GM13977 (cell line): ENCODE results near the gene KRTAP5-3.
"Not testable (repeated sequence)": the region's sequence is repeated elsewhere in the genome, so short reads cannot be mapped to it uniquely, and the experiment has no call there.

ENCODE experiments used
- DNase-seq: peaks from one replicate; pipeline ENCODE4 v3.0.0; 2012; ENCODE audit warnings: low spot score
- in situ Hi-C: fragments of 300-500 bp; cut with MboI; formaldehyde crosslinking; loops from one replicate; pipeline ENCODE4 v1.12.0; 2022; ENCODE audit warnings: low sequenced_read_pairs, low pct_unique_long_range_greater_than_20kb, mixed read lengths, inconsistent platforms; ENCODE audit not compliant: unreplicated experiment
- TF ChIP-seq, protein P1 (sequence below): IDR thresholded peaks from 2 replicates; pipeline ENCODE4 v1.5.1; 2012; ENCODE audit warnings: mild to moderate bottlenecking, control low read depth; ENCODE audit not compliant: insufficient read depth; ENCODE audit errors: extremely low read depth, missing control alignments

The KRTAP5-3 gene

DNA sequence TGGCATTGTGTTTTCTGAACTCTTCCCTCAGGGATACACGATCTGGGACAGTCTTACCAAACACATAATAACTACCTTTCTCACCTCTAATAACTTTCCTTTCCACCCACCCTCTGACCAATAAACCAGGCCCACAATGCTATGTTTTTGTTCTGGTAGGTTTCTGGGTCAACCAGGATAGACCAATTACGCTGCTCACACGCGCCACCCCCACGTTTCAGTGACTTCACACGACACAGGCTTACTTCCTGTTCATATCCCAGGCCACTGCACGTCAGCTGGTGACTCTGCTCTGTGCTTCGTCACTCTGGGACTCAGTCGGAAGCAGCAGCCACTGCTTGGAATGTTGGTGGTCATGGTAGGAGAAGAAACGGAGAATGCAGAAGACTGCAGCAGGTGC, 11.2 kb upstream of the KRTAP5-3 start:
- DNase-seq: no peak
- in situ Hi-C loops: no loop called here
- TF ChIP-seq, protein P1, sequence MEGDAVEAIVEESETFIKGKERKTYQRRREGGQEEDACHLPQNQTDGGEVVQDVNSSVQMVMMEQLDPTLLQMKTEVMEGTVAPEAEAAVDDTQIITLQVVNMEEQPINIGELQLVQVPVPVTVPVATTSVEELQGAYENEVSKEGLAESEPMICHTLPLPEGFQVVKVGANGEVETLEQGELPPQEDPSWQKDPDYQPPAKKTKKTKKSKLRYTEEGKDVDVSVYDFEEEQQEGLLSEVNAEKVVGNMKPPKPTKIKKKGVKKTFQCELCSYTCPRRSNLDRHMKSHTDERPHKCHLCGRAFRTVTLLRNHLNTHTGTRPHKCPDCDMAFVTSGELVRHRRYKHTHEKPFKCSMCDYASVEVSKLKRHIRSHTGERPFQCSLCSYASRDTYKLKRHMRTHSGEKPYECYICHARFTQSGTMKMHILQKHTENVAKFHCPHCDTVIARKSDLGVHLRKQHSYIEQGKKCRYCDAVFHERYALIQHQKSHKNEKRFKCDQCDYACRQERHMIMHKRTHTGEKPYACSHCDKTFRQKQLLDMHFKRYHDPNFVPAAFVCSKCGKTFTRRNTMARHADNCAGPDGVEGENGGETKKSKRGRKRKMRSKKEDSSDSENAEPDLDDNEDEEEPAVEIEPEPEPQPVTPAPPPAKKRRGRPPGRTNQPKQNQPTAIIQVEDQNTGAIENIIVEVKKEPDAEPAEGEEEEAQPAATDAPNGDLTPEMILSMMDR: no peak

DNA sequence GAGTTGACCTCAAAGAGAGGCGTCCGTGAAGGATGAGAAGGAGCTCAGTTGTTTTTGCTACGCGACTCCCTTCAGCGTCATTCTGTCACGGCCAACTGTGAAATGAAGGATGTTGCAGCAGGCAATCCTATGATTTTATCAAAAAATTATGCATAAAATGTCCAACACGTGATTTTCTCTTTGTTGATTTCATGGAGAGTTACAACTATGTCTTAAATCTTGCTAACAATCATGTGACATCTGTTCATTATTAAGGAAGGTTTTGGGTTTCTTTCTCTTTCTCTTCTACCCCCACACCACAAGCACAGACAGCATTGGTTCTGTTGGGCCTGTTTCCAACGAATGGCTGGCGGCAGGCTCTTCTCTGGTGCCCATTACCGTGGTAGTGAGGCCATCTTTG, 10.0 kb upstream of the KRTAP5-3 start:
- in situ Hi-C loops: no loop called here
- DNase-seq: no peak
- TF ChIP-seq, protein P1: no peak

DNA sequence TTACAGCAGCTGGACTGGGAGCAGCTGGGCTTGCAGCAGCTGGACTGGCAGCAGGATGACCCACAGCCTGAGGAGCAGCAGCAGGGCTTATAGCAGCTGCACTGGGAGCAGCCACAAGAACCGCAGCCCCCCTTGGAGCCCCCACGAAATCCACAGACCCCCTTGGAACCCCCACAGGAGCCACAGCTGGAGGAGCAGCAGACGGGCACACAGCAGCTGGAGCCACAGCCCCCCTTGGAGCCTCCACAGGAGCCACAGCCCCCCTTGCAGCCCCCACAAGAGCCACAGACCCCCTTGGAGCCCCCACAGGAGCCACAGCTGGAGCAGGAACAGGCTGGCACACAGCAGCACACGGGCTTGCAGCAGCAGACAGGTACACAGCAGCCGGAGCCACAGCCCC, 362 bp downstream of the KRTAP5-3 start:
- in situ Hi-C loops, DNase-seq: not testable (repeated sequence)

DNA sequence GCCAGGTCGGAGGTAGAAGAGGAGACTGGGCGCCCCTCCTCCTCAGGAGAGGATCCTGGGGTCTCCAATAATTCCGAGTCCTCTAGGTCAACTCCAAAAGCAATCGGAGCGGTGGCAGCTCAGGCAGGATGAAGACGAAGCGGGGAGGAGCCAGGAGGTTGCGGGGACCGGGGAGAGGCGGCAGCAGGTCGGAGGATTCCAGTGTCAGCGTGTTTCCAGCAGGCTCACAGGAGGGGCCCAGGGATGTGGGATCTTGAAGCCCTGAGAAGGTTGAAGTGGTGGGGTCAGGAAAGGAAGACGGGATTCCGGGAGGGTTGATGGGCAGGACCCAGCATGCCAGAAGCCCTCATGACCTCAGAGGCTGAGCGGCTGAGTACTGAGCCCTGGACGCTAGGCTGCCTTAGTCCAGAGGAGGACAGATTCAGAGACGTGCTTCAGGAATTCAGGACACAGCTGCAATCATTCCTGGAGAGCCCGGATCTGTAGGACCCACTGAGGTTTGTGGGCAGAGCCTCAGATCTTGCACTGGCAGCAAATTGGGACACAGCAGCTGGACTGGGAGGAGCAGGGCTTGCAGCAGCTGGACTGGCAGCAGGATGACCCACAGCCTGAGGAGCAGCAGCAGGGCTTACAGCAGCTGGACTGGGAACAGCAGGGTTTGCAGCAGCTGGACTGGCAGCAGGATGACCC, 962 bp downstream of the KRTAP5-3 start:
- DNase-seq, in situ Hi-C loops: not testable (repeated sequence)

DNA sequence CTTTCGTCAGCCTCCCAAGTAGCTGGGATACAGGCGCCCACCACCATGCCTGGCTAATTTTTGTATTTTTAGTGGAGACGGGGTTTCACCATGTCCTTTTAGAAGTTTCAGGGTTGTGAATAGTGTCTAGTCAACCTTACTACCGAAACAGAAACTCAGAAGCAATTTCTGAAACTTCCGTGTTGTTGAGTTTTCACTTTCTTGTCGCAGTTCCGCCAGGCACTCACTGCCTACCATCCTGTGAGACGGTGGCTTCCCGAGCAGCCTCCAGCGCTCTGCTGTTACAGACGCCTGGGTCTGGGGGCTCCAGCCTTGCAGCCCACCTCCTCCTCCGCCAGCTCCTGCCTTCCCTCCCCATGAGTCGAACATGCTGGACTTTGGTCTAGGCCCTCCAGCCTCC, 2.3 kb downstream of the KRTAP5-3 start:
- peak; percentile 81 for DNase-seq
- in situ Hi-C loops: not testable (repeated sequence)

DNA sequence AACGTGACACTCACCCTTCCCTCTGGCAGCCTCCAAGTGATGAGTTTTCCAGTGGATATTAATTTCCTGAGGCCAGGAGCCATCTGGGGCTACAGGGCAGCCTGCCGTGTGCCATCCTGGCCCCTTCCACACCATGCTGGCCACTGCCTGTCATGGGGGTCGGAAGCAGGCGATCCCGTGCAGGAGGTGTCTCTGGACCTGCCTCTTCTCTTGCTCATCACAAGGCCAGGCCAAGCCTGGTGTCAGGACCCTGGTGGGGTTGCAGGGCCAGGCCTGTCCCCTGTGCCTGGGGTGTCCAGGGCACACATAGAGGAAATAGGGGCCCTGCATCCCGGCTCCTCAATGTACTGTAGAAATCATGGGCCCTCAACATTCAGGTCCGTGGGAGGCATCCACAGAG, 3.6 kb downstream of the KRTAP5-3 start:
- TF ChIP-seq, protein P1: no peak
- in situ Hi-C loops: no loop called here
- DNase-seq: no peak

DNA sequence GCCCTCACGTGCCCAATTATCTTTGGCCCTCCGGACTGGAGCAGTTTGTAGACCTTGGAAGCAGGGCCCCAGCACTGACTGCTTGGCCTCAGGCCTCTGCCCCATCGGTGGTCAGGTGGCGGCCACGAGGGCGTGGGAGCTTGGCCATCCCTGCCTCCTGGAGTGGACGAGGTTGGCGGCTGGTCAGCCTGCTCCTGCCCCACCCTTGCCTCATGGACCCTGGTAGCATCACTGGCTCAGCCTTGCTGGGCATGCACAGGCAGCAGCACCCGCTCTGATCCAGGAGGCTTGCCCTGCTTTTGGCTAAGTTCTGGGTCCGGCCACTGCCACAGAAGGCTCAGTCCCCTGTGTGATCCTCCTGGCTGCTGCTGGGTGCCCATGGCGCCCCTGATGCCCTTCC, 4.1 kb downstream of the KRTAP5-3 start:
- DNase-seq: no peak
- in situ Hi-C loops: no loop called here
- TF ChIP-seq, protein P1: no peak

DNA sequence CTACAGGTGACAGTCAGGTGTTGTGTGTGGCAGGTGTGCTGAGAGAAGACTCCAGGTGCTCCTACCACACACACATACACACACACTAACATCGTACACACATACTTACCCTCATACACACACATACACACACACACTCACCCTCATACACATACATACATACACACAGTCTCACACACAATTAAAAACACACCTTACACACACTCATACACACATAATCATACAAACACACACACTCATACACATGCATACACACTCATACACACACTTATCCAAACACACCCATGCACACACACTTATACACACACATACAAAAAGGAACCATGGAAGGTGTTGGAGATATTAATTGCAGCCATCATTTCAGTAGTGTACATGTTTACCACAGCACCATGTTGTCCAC, 4.6 kb downstream of the KRTAP5-3 start:
- in situ Hi-C loops: no loop called here
- TF ChIP-seq, protein P1: no peak
- no peak for DNase-seq

DNA sequence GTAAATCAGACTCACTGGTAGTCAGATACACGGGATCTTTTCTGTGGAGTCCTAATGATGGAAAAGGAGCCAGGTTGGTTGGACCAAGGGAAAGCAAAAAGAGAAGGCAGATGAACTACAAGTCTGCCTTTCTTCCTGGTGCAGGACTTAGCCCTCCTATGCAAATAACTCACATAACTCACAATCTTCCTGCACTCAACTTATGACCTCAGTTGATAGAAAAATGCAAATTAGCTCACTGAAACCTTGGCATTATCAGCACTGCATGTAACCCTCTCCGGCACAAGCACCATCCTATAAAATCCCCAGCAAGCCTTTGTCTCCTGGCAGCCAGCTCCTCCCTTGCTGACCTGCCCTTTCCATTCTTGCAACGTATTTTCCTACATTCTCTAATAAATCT, 6.6 kb downstream of the KRTAP5-3 start:
- DNase-seq, in situ Hi-C loops: not testable (repeated sequence)
